HepG2 (cell line): ENCODE results near the gene XRCC1. TPM values are rescaled to one million over a fixed set of nuclear protein-coding genes. Genes with fewer than 3 reads are reported as not detected.

Experiments
- ARNTL ChIP-seq: sonication (generic); formaldehyde crosslinking; IDR thresholded peaks from 2 replicates; pipeline ENCODE4 v1.4.0; 2020; ENCODE audit warnings: mild to moderate bottlenecking, missing genetic modification reagents
- BRD4 ChIP-seq: sonication (generic); formaldehyde crosslinking; IDR thresholded peaks from 2 replicates; pipeline ENCODE4 v1.4.0; 2020; ENCODE audit warnings: missing genetic modification reagents
- CCDC6 ChIP-seq: sonication (generic); formaldehyde crosslinking; IDR thresholded peaks from 2 replicates; pipeline ENCODE4 v1.8.1; 2022; ENCODE audit warnings: mild to moderate bottlenecking, missing genetic modification reagents, moderate library complexity
- EP300 ChIP-seq, 3 experiments: sonication (generic) in 1 of 3; formaldehyde crosslinking in 1 of 3; IDR thresholded peaks; 2 replicates each; pipeline versions ENCODE4 v1.5.1 to v1.6.1; 2011 to 2020; ENCODE audit warnings: low read depth in 2 of 3, low read length in 2 of 3, borderline replicate concordance in 1 of 3, improper control_type of control experiment in 1 of 3, mild to moderate bottlenecking in 1 of 3, missing genetic modification reagents in 1 of 3, moderate library complexity in 1 of 3
- NR2F2 ChIP-seq: IDR thresholded peaks from 2 replicates; pipeline ENCODE4 v1.6.1; 2012; ENCODE audit warnings: low read depth, inconsistent platforms, borderline replicate concordance
- PAF1 ChIP-seq: IDR thresholded peaks from 2 replicates; pipeline ENCODE4 v1.6.1; 2016; ENCODE audit warnings: missing genetic modification reagents, missing compliant biosample characterization
- SAP130 ChIP-seq: IDR thresholded peaks from 2 replicates; pipeline ENCODE4 v1.6.1; 2016; ENCODE audit warnings: low read depth
- TERF1 ChIP-seq: sonication (generic); formaldehyde crosslinking; IDR thresholded peaks from 2 replicates; pipeline ENCODE4 v1.8.0; 2022; ENCODE audit warnings: mild to moderate bottlenecking, missing genetic modification reagents, moderate library complexity
- ZNF205 ChIP-seq: IDR thresholded peaks from 2 replicates; pipeline ENCODE4 v1.6.1; 2018; ENCODE audit warnings: missing biosample characterization, missing genetic modification reagents
- ZNF34 ChIP-seq: sonication (generic); formaldehyde crosslinking; IDR thresholded peaks from 2 replicates; pipeline ENCODE4 v1.4.0; 2020; ENCODE audit warnings: mild to moderate bottlenecking, missing genetic modification reagents, borderline replicate concordance
- ZNF557 ChIP-seq: sonication (generic); formaldehyde crosslinking; IDR thresholded peaks from 2 replicates; pipeline ENCODE4 v1.4.0; 2020; ENCODE audit warnings: missing genetic modification reagents
- polyA plus RNA-seq, 8 experiments: library from polyadenylated mRNA; depleted of rRNA in 3 of 8; stranded (reverse) in 7 of 8; unstranded in 1 of 8; fragments of >200 nt; fragmentation: Illumina TruSeq in 4 of 8; extraction: Trizol in 4 of 8; gene quantifications; 2 replicates each; pipeline versions ENCODE4 v1.2.1 to v1.2.3, GENCODE V29; 2011 to 2016; ENCODE audit warnings: low read depth in 4 of 8, missing spikeins in 1 of 8, mixed read lengths in 1 of 8; ENCODE audit not compliant: insufficient read depth in 1 of 8
- total RNA-seq, 5 experiments: library from RNA; depleted of rRNA; stranded (reverse); fragments of >200 nt; fragmentation: Illumina TruSeq; extraction: Trizol; gene quantifications; 2 replicates each; pipeline ENCODE4 v1.2.3, GENCODE V29; 2016; ENCODE audit warnings: low read depth in 1 of 5
- TF ChIP-seq, protein P1 (sequence below): sonication (generic); formaldehyde crosslinking; IDR thresholded peaks from 2 replicates; pipeline ENCODE4 v1.4.0; 2020; ENCODE audit warnings: mild to moderate bottlenecking, missing genetic modification reagents, borderline replicate concordance
- TF ChIP-seq, protein P2 (sequence below): sonication (generic); formaldehyde crosslinking; conservative IDR thresholded peaks from 2 replicates; pipeline ENCODE4 v1.4.0; 2020; ENCODE audit warnings: mild to moderate bottlenecking, missing genetic modification reagents, moderate library complexity
- TF ChIP-seq, protein P3 (sequence below): sonication (generic); formaldehyde crosslinking; IDR thresholded peaks from 2 replicates; pipeline ENCODE4 v1.4.0; 2020; ENCODE audit warnings: missing genetic modification reagents
- TF ChIP-seq, protein P4 (sequence below): sonication (generic); formaldehyde crosslinking; IDR thresholded peaks from 2 replicates; pipeline ENCODE4 v1.5.1; 2020; ENCODE audit warnings: mild to moderate bottlenecking, missing genetic modification reagents, moderate library complexity

The XRCC1 gene
- total and polyA plus RNA-seq, 2 of the 13 experiments (the other 11 are each of a cell fraction or from before 2014, with no cell fraction given), result 24.7 to 26.3 TPM

DNA sequence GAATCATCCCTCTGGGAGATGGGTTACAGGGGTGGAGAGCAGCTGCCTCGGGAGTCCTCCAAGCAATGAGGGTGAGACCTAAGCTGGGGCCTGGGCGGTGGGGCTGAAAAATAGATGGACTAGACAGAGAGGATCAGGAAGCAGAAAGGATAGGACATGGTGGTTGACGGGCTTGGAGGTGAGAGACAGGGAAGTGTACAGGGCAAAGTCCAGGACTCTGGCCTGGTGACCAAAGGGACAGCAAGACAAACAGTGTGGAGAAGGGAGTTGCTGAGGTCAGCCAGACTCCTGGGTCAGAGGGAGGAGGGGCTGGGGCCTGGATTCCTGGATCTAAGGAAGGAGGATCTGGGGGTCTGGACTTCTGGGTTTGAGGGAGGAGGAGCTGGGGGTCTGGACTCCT is 76.3 kb downstream of the XRCC1 start (continued):
- TF ChIP-seq ARNTL (CRISPR knock-in tag) (0 out of 2 replicates have a peak, but pooled peaks have one; percentile 45), EP300 (IDR thresholded peaks at IDR 0.05; ENCODE audit: low read depth in 2 of 2, low read length in 2 of 2) (peak; percentile 54 to 61; a peak in 2 of 4 replicates), EP300 (CRISPR knock-in tag; IDR thresholded peaks at IDR 0.05; ENCODE audit: borderline replicate concordance) (0 out of 2 replicates have a peak, but pooled peaks have one; percentile 38), ZNF34 (CRISPR knock-in tag) (no peak), ZNF205 (no peak), TERF1 (CRISPR knock-in tag) (no peak), PAF1 (no peak), SAP130 (peak; percentile 77), BRD4 (CRISPR knock-in tag) (no peak), NR2F2 (0 out of 2 replicates have a peak, but pooled peaks have one; percentile 39), ZNF557 (CRISPR knock-in tag) (no peak), CCDC6 (no peak)
- TF ChIP-seq, protein P1, sequence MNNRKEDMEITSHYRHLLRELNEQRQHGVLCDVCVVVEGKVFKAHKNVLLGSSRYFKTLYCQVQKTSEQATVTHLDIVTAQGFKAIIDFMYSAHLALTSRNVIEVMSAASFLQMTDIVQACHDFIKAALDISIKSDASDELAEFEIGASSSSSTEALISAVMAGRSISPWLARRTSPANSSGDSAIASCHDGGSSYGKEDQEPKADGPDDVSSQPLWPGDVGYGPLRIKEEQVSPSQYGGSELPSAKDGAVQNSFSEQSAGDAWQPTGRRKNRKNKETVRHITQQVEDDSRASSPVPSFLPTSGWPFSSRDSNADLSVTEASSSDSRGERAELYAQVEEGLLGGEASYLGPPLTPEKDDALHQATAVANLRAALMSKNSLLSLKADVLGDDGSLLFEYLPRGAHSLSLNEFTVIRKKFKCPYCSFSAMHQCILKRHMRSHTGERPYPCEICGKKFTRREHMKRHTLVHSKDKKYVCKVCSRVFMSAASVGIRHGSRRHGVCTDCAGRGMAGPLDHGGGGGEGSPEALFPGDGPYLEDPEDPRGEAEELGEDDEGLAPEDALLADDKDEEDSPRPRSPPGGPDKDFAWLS (CRISPR knock-in tag), result no peak
- TF ChIP-seq, protein P2, sequence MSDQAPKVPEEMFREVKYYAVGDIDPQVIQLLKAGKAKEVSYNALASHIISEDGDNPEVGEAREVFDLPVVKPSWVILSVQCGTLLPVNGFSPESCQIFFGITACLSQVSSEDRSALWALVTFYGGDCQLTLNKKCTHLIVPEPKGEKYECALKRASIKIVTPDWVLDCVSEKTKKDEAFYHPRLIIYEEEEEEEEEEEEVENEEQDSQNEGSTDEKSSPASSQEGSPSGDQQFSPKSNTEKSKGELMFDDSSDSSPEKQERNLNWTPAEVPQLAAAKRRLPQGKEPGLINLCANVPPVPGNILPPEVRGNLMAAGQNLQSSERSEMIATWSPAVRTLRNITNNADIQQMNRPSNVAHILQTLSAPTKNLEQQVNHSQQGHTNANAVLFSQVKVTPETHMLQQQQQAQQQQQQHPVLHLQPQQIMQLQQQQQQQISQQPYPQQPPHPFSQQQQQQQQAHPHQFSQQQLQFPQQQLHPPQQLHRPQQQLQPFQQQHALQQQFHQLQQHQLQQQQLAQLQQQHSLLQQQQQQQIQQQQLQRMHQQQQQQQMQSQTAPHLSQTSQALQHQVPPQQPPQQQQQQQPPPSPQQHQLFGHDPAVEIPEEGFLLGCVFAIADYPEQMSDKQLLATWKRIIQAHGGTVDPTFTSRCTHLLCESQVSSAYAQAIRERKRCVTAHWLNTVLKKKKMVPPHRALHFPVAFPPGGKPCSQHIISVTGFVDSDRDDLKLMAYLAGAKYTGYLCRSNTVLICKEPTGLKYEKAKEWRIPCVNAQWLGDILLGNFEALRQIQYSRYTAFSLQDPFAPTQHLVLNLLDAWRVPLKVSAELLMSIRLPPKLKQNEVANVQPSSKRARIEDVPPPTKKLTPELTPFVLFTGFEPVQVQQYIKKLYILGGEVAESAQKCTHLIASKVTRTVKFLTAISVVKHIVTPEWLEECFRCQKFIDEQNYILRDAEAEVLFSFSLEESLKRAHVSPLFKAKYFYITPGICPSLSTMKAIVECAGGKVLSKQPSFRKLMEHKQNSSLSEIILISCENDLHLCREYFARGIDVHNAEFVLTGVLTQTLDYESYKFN (CRISPR knock-in tag), result peak; percentile 94
- TF ChIP-seq, protein P3, sequence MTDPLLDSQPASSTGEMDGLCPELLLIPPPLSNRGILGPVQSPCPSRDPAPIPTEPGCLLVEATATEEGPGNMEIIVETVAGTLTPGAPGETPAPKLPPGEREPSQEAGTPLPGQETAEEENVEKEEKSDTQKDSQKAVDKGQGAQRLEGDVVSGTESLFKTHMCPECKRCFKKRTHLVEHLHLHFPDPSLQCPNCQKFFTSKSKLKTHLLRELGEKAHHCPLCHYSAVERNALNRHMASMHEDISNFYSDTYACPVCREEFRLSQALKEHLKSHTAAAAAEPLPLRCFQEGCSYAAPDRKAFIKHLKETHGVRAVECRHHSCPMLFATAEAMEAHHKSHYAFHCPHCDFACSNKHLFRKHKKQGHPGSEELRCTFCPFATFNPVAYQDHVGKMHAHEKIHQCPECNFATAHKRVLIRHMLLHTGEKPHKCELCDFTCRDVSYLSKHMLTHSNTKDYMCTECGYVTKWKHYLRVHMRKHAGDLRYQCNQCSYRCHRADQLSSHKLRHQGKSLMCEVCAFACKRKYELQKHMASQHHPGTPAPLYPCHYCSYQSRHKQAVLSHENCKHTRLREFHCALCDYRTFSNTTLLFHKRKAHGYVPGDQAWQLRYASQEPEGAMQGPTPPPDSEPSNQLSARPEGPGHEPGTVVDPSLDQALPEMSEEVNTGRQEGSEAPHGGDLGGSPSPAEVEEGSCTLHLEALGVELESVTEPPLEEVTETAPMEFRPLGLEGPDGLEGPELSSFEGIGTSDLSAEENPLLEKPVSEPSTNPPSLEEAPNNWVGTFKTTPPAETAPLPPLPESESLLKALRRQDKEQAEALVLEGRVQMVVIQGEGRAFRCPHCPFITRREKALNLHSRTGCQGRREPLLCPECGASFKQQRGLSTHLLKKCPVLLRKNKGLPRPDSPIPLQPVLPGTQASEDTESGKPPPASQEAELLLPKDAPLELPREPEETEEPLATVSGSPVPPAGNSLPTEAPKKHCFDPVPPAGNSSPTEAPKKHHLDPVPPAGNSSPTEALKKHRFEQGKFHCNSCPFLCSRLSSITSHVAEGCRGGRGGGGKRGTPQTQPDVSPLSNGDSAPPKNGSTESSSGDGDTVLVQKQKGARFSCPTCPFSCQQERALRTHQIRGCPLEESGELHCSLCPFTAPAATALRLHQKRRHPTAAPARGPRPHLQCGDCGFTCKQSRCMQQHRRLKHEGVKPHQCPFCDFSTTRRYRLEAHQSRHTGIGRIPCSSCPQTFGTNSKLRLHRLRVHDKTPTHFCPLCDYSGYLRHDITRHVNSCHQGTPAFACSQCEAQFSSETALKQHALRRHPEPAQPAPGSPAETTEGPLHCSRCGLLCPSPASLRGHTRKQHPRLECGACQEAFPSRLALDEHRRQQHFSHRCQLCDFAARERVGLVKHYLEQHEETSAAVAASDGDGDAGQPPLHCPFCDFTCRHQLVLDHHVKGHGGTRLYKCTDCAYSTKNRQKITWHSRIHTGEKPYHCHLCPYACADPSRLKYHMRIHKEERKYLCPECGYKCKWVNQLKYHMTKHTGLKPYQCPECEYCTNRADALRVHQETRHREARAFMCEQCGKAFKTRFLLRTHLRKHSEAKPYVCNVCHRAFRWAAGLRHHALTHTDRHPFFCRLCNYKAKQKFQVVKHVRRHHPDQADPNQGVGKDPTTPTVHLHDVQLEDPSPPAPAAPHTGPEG, result no peak
- TF ChIP-seq, protein P4, sequence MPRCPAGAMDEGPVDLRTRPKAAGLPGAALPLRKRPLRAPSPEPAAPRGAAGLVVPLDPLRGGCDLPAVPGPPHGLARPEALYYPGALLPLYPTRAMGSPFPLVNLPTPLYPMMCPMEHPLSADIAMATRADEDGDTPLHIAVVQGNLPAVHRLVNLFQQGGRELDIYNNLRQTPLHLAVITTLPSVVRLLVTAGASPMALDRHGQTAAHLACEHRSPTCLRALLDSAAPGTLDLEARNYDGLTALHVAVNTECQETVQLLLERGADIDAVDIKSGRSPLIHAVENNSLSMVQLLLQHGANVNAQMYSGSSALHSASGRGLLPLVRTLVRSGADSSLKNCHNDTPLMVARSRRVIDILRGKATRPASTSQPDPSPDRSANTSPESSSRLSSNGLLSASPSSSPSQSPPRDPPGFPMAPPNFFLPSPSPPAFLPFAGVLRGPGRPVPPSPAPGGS (CRISPR knock-in tag), result 0 out of 2 replicates have a peak, but pooled peaks have one; percentile 27
